ENCODE data around the gene TNKS1BP1.

DNA sequence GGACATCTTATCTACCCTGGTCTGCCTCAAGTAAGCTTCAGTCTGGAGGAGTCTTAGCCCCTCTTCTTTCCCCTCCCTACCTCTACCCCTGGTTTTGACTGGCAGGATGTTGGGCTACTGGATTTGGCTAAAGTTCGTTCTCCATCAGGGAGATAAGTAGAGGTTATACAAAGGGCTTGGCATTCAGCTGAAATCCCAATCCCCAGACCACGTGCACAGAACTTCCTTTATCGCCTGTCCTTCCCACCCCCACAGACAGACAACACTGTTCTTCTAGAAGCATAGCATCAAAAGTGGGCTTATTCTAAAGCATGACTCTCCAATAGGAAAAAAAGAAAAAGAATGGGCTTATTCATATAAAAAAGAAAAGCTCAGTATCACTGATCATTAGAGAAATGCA lies 48.4 kb upstream of the TNKS1BP1 start:
- TF ChIP-seq, protein P1, sequence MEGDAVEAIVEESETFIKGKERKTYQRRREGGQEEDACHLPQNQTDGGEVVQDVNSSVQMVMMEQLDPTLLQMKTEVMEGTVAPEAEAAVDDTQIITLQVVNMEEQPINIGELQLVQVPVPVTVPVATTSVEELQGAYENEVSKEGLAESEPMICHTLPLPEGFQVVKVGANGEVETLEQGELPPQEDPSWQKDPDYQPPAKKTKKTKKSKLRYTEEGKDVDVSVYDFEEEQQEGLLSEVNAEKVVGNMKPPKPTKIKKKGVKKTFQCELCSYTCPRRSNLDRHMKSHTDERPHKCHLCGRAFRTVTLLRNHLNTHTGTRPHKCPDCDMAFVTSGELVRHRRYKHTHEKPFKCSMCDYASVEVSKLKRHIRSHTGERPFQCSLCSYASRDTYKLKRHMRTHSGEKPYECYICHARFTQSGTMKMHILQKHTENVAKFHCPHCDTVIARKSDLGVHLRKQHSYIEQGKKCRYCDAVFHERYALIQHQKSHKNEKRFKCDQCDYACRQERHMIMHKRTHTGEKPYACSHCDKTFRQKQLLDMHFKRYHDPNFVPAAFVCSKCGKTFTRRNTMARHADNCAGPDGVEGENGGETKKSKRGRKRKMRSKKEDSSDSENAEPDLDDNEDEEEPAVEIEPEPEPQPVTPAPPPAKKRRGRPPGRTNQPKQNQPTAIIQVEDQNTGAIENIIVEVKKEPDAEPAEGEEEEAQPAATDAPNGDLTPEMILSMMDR (IDR thresholded peaks at IDR 0.05; ENCODE audit: control extremely low read depth in 1 of 3, insufficient read depth in 1 of 3, low read depth in 1 of 3, low read length in 3 of 3) = no peak
- TF ChIP-seq CEBPB (IDR thresholded peaks at IDR 0.05; ENCODE audit: low read depth, low read length) = no peak
- no peak for TF ChIP-seq TEAD4 (IDR thresholded peaks at IDR 0.05; ENCODE audit: low read depth, low read length)
- no peak for TF ChIP-seq POLR2A (IDR thresholded peaks at IDR 0.05; ENCODE audit: control extremely low read depth in 1 of 2, low read depth in 2 of 2, low read length in 2 of 2)
